Neutrophil (primary cell): ENCODE results near the gene TCFL5.

Experiments
- H3K27ac ChIP-seq: fragments of 200-600 bp; sonication (generic); 2 replicates; pipeline ENCODE4 v1.5.1; 2016; ENCODE audit warnings: mild to moderate bottlenecking, moderate library complexity
- H3K27me3 ChIP-seq: fragments of 200-600 bp; sonication (generic); 2 replicates; pipeline ENCODE4 v1.6.0; 2016; ENCODE audit warnings: mild to moderate bottlenecking
- H3K36me3 ChIP-seq: fragments of 200-600 bp; sonication (generic); 2 replicates; pipeline ENCODE4 v1.5.1; 2017
- H3K4me1 ChIP-seq, 2 experiments: fragments of 200-600 bp in 1 of 2; sonication (generic) in 1 of 2; 1 replicate in 1 of 2; 2 replicates in 1 of 2; pipeline versions ENCODE4 v1.5.1 to v1.6.1; 2013 to 2016; ENCODE audit warnings: low read depth in 1 of 2, low read length in 1 of 2, mild to moderate bottlenecking in 1 of 2, moderate library complexity in 1 of 2; ENCODE audit not compliant: control insufficient read depth in 1 of 2, insufficient read depth in 1 of 2
- H3K4me3 ChIP-seq, 2 experiments: fragments of 200-600 bp in 1 of 2; sonication (generic) in 1 of 2; 1 replicate in 1 of 2; 2 replicates in 1 of 2; pipeline ENCODE4 v1.5.1; 2013 to 2016; ENCODE audit warnings: low read depth in 1 of 2, low read length in 1 of 2, mild to moderate bottlenecking in 1 of 2, moderate library complexity in 1 of 2
- H3K9me3 ChIP-seq: fragments of 200-600 bp; sonication (generic); 2 replicates; pipeline ENCODE4 v1.5.1; 2016
- TF ChIP-seq, protein P1 (sequence below): fragments of 200-600 bp; sonication (generic); IDR thresholded peaks from 2 replicates; pipeline ENCODE4 v1.5.1; 2016; ENCODE audit warnings: antibody characterized with exemption

TCFL5 gene

GRCh38 chr20:62804021-62804626 lies 57.5 kb downstream of the TCFL5 start:
- H3K9me3 ChIP-seq, result no peaks in the 10 kb centered on the region
- H3K36me3 ChIP-seq, result peaks cover 51% of the 10 kb centered on the region
- H3K27me3 ChIP-seq, result no peaks in the 10 kb centered on the region
- H3K4me3 ChIP-seq, result peak overlapping the region; percentile 73 to 84
- TF ChIP-seq, protein P1, sequence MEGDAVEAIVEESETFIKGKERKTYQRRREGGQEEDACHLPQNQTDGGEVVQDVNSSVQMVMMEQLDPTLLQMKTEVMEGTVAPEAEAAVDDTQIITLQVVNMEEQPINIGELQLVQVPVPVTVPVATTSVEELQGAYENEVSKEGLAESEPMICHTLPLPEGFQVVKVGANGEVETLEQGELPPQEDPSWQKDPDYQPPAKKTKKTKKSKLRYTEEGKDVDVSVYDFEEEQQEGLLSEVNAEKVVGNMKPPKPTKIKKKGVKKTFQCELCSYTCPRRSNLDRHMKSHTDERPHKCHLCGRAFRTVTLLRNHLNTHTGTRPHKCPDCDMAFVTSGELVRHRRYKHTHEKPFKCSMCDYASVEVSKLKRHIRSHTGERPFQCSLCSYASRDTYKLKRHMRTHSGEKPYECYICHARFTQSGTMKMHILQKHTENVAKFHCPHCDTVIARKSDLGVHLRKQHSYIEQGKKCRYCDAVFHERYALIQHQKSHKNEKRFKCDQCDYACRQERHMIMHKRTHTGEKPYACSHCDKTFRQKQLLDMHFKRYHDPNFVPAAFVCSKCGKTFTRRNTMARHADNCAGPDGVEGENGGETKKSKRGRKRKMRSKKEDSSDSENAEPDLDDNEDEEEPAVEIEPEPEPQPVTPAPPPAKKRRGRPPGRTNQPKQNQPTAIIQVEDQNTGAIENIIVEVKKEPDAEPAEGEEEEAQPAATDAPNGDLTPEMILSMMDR, result no peak
- peaks cover 54 to 60% of the 10 kb centered on the region in 2 experiments for H3K4me1 ChIP-seq
- peak overlapping the region; percentile 94 for H3K27ac ChIP-seq

DNA sequence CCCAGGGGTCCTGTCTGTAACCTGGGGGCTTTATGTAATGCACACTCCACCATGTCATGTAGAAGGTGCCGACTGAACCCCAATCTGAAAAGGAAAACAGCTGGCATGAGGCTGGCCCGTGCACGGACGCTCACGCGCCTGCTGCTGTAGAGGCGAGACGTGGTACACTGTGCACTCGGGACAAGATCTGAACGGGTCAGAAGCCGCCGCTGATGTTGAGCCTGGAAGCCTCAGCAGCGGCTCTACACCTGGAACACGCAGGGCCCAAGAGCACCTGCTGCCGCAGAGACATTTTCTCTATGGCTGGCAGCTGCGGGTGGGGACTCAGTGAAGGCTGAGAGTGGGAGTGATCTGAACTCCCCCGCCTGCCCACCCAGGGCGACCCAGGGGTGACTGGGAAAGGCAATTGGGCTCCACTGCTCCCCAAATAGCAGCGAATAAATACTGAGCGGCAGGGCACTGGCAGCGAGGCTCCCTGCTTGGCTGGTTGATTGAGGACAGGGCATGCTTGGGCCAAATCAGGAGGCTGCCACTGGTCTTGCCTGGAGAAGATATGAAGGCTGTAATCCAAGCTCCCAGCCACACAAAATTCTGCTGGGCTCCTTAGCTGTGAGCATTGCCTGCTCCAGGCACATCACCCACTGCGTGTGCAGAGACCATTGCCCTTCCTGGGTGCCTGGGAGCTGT lies 59.5 kb downstream of the TCFL5 start:
- TF ChIP-seq, protein P1, result no peak
- peaks cover 41% of the 10 kb centered on the region for H3K36me3 ChIP-seq
- peaks cover 49 to 51% of the 10 kb centered on the region in 2 experiments for H3K4me1 ChIP-seq

DNA sequence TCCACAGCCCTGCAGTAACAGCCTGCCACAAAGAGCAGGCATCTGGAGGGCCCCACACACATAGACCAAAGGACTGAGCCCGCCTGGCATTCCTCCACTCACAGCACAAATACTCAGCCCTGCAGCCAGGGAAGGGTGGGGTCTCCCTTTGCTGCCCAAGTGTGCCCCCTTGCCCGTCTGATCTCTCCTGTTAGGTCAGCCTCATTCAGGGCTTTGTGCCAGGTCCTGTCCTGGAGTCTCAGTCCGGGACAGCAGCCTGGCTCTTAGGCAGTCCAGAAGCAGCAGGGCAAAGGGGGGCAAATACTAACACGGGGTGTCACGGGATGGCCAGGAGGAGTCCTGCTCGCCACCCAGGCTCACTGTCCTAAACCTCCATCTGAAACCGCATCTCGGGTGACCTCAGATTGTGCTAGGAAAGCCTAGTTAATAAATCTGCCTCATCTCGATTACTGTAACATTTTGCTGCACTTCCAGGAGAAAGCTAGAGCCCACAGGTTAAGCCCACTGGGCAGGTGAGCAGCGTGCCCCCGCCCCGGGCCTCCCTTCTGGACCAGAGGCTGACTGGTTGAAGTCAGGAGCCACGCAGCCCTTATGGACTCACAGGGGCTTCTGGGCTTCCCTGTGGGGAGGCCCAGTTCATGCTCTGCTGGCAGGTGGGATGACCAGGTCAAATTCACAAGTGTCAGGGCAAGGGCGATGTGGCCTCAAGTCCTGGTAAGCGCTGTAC lies 60.2 kb downstream of the TCFL5 start:
- Histone ChIP-seq H3K27ac (peak overlapping the region; percentile 94), H3K36me3 (peaks cover 33% of the 10 kb centered on the region), H3K9me3 (no peaks in the 10 kb centered on the region), H3K4me3 (no peak overlapping the region), H3K27me3 (no peaks in the 10 kb centered on the region), H3K4me1 (peaks cover 45 to 48% of the 10 kb centered on the region in 2 experiments)
- TF ChIP-seq, protein P1, result no peak

More for the DNA sequence above, 59.5 kb downstream of the TCFL5 start:
- peak overlapping the region; percentile 94 for H3K27ac ChIP-seq
- no peaks in the 10 kb centered on the region for H3K9me3 ChIP-seq
- H3K27me3 ChIP-seq, result no peaks in the 10 kb centered on the region
- H3K4me3 ChIP-seq, result peak overlapping the region; percentile 18 to 73

- no peak overlapping the region for H3K4me3 ChIP-seq
- TF ChIP-seq, protein P1, result no peak
- peaks cover 30% of the 10 kb centered on the region for H3K36me3 ChIP-seq
- H3K9me3 ChIP-seq, result no peaks in the 10 kb centered on the region
- H3K27ac ChIP-seq, result no peak overlapping the region
- H3K4me1 ChIP-seq, result peaks cover 42 to 44% of the 10 kb centered on the region in 2 experiments
- no peaks in the 10 kb centered on the region for H3K27me3 ChIP-seq
Observed at GRCh38 chr20:62800314-62801259, 61.0 kb downstream of the TCFL5 start.

GRCh38 chr20:62799873-62800272 lies 61.7 kb downstream of the TCFL5 start:
- Histone ChIP-seq H3K27ac (no peak overlapping the region), H3K4me3 (no peak overlapping the region), H3K9me3 (no peaks in the 10 kb centered on the region), H3K27me3 (no peaks in the 10 kb centered on the region), H3K36me3 (peaks cover 30% of the 10 kb centered on the region), H3K4me1 (peaks cover 43 to 48% of the 10 kb centered on the region in 2 experiments)
- TF ChIP-seq, protein P1, result no peak
